Liver (tissue), 9 donors: ENCODE results near the gene CENPT. TPM values are rescaled to one million over a fixed set of nuclear protein-coding genes. Genes with fewer than 3 reads are reported as not detected.
A peak's percentile ranks its signal among the peaks of the same experiment; 100 is the strongest.

ENCODE experiments used
- DNase-seq: peaks from one replicate; pipeline ENCODE4 v3.0.0-alpha.2; 2017; ENCODE audit warnings: low spot score
- H3K27ac ChIP-seq, 2 donors: one replicate each; pipeline ENCODE4 v1.7.0; 2013; ENCODE audit warnings: inconsistent platforms in 2 of 2, low read length in 2 of 2, control low read depth in 1 of 2, low read depth in 1 of 2, mild to moderate bottlenecking in 1 of 2
- H3K27me3 ChIP-seq, 4 donors: one replicate each; pipeline versions ENCODE4 v1.6.1 to v1.7.0; 2013; ENCODE audit warnings: low read length in 3 of 4, inconsistent platforms in 1 of 4, mild to moderate bottlenecking in 1 of 4, moderate library complexity in 1 of 4; ENCODE audit not compliant: control insufficient read depth in 4 of 4, insufficient read depth in 4 of 4
- H3K36me3 ChIP-seq, 4 donors: one replicate each; pipeline versions ENCODE4 v1.6.1 to v1.7.0; 2013; ENCODE audit warnings: low read length in 3 of 4, mild to moderate bottlenecking in 3 of 4, low read depth in 1 of 4, moderate library complexity in 1 of 4; ENCODE audit not compliant: control insufficient read depth in 4 of 4, insufficient read depth in 3 of 4
- H3K4me1 ChIP-seq, 4 donors: one replicate each; pipeline versions ENCODE4 v1.6.1 to v1.7.0; 2013; ENCODE audit warnings: low read length in 3 of 4, mild to moderate bottlenecking in 3 of 4, moderate library complexity in 1 of 4; ENCODE audit not compliant: control insufficient read depth in 4 of 4, insufficient read depth in 4 of 4
- H3K4me3 ChIP-seq, 3 donors: one replicate each; pipeline versions ENCODE4 v1.6.1 to v1.7.0; 2013; ENCODE audit warnings: low read length in 3 of 3, control low read depth in 1 of 3, low read depth in 1 of 3, mild to moderate bottlenecking in 1 of 3
- H3K9ac ChIP-seq, 2 donors: one replicate each; pipeline ENCODE4 v1.7.0; 2013; ENCODE audit warnings: low read length in 2 of 2, mild to moderate bottlenecking in 2 of 2, moderate library complexity in 2 of 2, control low read depth in 1 of 2, low read depth in 1 of 2
- H3K9me3 ChIP-seq, 4 donors: one replicate each; pipeline versions ENCODE4 v1.6.1 to v1.7.0; 2013; ENCODE audit warnings: low read length in 3 of 4; ENCODE audit not compliant: control insufficient read depth in 4 of 4
- ATF3 ChIP-seq: IDR thresholded peaks from 2 replicates; pipeline ENCODE4 v1.6.1; 2016; ENCODE audit warnings: antibody characterized with exemption
- CTCF ChIP-seq: fragments of 150-350 bp; IDR thresholded peaks from 2 replicates; pipeline ENCODE4 v1.5.1; 2017; ENCODE audit warnings: improper control_type of control experiment, low read depth, low read length; ENCODE audit not compliant: missing input control
- EGR1 ChIP-seq, 2 donors: IDR thresholded peaks; 2 replicates each; pipeline ENCODE4 v1.6.1; 2016 to 2018; ENCODE audit warnings: antibody characterized with exemption in 2 of 2, low read depth in 2 of 2
- FOXA1 ChIP-seq: IDR thresholded peaks from 2 replicates; pipeline ENCODE4 v1.6.1; 2016; ENCODE audit warnings: antibody characterized with exemption
- FOXA2 ChIP-seq: IDR thresholded peaks from 2 replicates; pipeline ENCODE4 v1.6.1; 2016; ENCODE audit warnings: antibody characterized with exemption
- GABPA ChIP-seq, 2 donors: IDR thresholded peaks in 1 of 2; conservative IDR thresholded peaks in 1 of 2; 2 replicates each; pipeline ENCODE4 v1.6.1; 2016; ENCODE audit warnings: antibody characterized with exemption in 2 of 2, mild to moderate bottlenecking in 1 of 2, moderate library complexity in 1 of 2
- HNF4A ChIP-seq, 2 donors: conservative IDR thresholded peaks; 2 replicates each; pipeline ENCODE4 v1.6.1; 2016; ENCODE audit warnings: antibody characterized with exemption in 2 of 2, mild to moderate bottlenecking in 2 of 2
- JUND ChIP-seq, 2 donors: IDR thresholded peaks; 2 replicates each; pipeline ENCODE4 v1.6.1; 2016; ENCODE audit warnings: antibody characterized with exemption in 2 of 2
- MAX ChIP-seq: IDR thresholded peaks from 2 replicates; pipeline ENCODE4 v1.6.1; 2016; ENCODE audit warnings: antibody characterized with exemption
- RAD21 ChIP-seq, 2 donors: IDR thresholded peaks; 2 replicates each; pipeline ENCODE4 v1.6.1; 2016; ENCODE audit warnings: antibody characterized with exemption in 2 of 2, mild to moderate bottlenecking in 2 of 2
- REST ChIP-seq: IDR thresholded peaks from 2 replicates; pipeline ENCODE4 v1.6.1; 2016; ENCODE audit warnings: antibody characterized with exemption, mild to moderate bottlenecking
- RXRA ChIP-seq, 2 donors: IDR thresholded peaks; 2 replicates each; pipeline ENCODE4 v1.6.1; 2017 to 2018; ENCODE audit warnings: antibody characterized with exemption in 2 of 2, mild to moderate bottlenecking in 1 of 2
- SP1 ChIP-seq: IDR thresholded peaks from 2 replicates; pipeline ENCODE4 v1.6.1; 2018; ENCODE audit warnings: antibody characterized with exemption, mild to moderate bottlenecking
- TAF1 ChIP-seq: conservative IDR thresholded peaks from 2 replicates; pipeline ENCODE4 v1.6.1; 2016; ENCODE audit warnings: antibody characterized with exemption, mild to moderate bottlenecking
- YY1 ChIP-seq: IDR thresholded peaks from 2 replicates; pipeline ENCODE4 v1.6.1; 2016; ENCODE audit warnings: antibody characterized with exemption, mild to moderate bottlenecking
- ZBTB33 ChIP-seq: IDR thresholded peaks from 2 replicates; pipeline ENCODE4 v1.6.1; 2016; ENCODE audit warnings: antibody characterized with exemption
- WGBS: extraction: QIAGEN DNeasy Blood & Tissue Kit; methylation state at CpG from one replicate; pipeline ENCODE4 v1.1.7; 2013; 5-methylcytosine and 5-hydroxymethylcytosine counted together
- polyA plus RNA-seq, 2 donors: library from polyadenylated mRNA; stranded (reverse) in 1 of 2; unstranded in 1 of 2; fragments of 200-250 nt in 1 of 2; fragments of >200 nt in 1 of 2; fragmentation: Nextera tagmentation in 1 of 2; extraction: Ambion mirVana in 1 of 2; gene quantifications; one replicate each; pipeline versions ENCODE4 v1.2.1 to v1.2.3, GENCODE V29; 2013 to 2015
- total RNA-seq, 2 donors: library from RNA; depleted of rRNA; stranded (reverse); fragments of >200 nt; gene quantifications; one replicate each; pipeline ENCODE4 v1.2.3, GENCODE V29; 2014
- donor health status: healthy.
- donor health status: healthy.
- donor health status: healthy.
- donor health status: healthy.
- donor health status: healthy.

The CENPT gene
- total and polyA plus RNA-seq, 4 donors, result 11.4 to 26.9 (median 19.3) TPM

- DNase-seq, result no peak
- Histone ChIP-seq H3K27ac (no peak overlapping the region), H3K4me1 (peaks cover 8 to 41% (median 31%) of the 10 kb centered on the region in 4 donors), H3K36me3 (peaks cover 0 to 8% (median 2%) of the 10 kb centered on the region in 4 donors), H3K4me3 (no peak overlapping the region), H3K27me3 (no peaks in the 10 kb centered on the region), H3K9me3 (no peaks in the 10 kb centered on the region), H3K9ac (no peak overlapping the region)
- TF ChIP-seq SP1, result no peak
- no peak for TF ChIP-seq HNF4A (conservative IDR thresholded peaks at IDR 0.05)
- no peak for TF ChIP-seq JUND (IDR thresholded peaks at IDR 0.05)
- no peak for TF ChIP-seq FOXA1
- no peak for TF ChIP-seq RXRA (IDR thresholded peaks at IDR 0.05)
- TF ChIP-seq MAX, result no peak
- no peak for TF ChIP-seq REST
- TF ChIP-seq RAD21 (IDR thresholded peaks at IDR 0.05), result no peak
- no peak for TF ChIP-seq FOXA2
- TF ChIP-seq ZBTB33, result no peak
- TF ChIP-seq GABPA (IDR thresholded peaks at IDR 0.05 in 1 of 2, conservative IDR thresholded peaks at IDR 0.05 in 1 of 2), result no peak
- TF ChIP-seq ATF3, result no peak
- 92% methylated on average over 12 of the region's 12 CpGs for WGBS
Measured at GRCh38 chr16:67782567-67783352, 64.7 kb downstream of the CENPT start.

- Histone ChIP-seq H3K27me3 (no peaks in the 10 kb centered on the region), H3K36me3 (peaks cover 0 to 8% (median under 1%) of the 10 kb centered on the region in 4 donors), H3K9ac (no peak overlapping the region), H3K4me3 (no peak overlapping the region), H3K9me3 (no peaks in the 10 kb centered on the region), H3K27ac (peak overlapping the region in 1 of 2 donors; percentile 0), H3K4me1 (peaks cover 8 to 41% (median 31%) of the 10 kb centered on the region in 4 donors)
- WGBS, result 80% methylated on average over 5 of the region's 5 CpGs
- no peak for TF ChIP-seq CTCF
- no peak for TF ChIP-seq GABPA (IDR thresholded peaks at IDR 0.05 in 1 of 2, conservative IDR thresholded peaks at IDR 0.05 in 1 of 2)
- TF ChIP-seq RXRA (IDR thresholded peaks at IDR 0.05), result no peak
- no peak for TF ChIP-seq EGR1 (IDR thresholded peaks at IDR 0.05; ENCODE audit: low read depth in 2 of 2)
- no peak for TF ChIP-seq FOXA2
- no peak for TF ChIP-seq YY1
- TF ChIP-seq JUND (IDR thresholded peaks at IDR 0.05), result no peak
- no peak for TF ChIP-seq TAF1
- no peak for TF ChIP-seq FOXA1
- no peak for TF ChIP-seq RAD21 (IDR thresholded peaks at IDR 0.05)
- no peak for TF ChIP-seq SP1
- TF ChIP-seq REST, result no peak
- no peak for TF ChIP-seq HNF4A (conservative IDR thresholded peaks at IDR 0.05)
- no peak for DNase-seq
Measured at GRCh38 chr16:67781565-67781921, 66.0 kb downstream of the CENPT start.
